K562 (cell line): ENCODE results near the gene SGPL1. TPM values are rescaled to one million over a fixed set of nuclear protein-coding genes. Genes with fewer than 3 reads are reported as not detected.

Experiments
- CCNT2 ChIP-seq: IDR thresholded peaks from 2 replicates; pipeline ENCODE4 v1.6.1; 2011; ENCODE audit warnings: borderline replicate concordance, low read depth, mild to moderate bottlenecking, moderate library complexity, mixed read lengths, low read length; ENCODE audit not compliant: insufficient read length; ENCODE audit errors: extremely low read depth
- CSDE1 ChIP-seq, 2 experiments: fragments of 450-650 bp; IDR thresholded peaks; 2 replicates each; pipeline ENCODE4 v1.6.1; 2016; ENCODE audit warnings: mild to moderate bottlenecking in 1 of 2
- DPF2 ChIP-seq: fragments of 450-650 bp; IDR thresholded peaks from 2 replicates; pipeline ENCODE4 v1.6.1; 2016
- GABPB2 ChIP-seq: fragments of 250-450 bp; sonication (Bioruptor Pico); conservative IDR thresholded peaks from 2 replicates; pipeline ENCODE4 v1.5.1; 2021; ENCODE audit warnings: mild to moderate bottlenecking
- HEY1 ChIP-seq: fragments of 250-450 bp; sonication (Bioruptor Pico); IDR thresholded peaks from 2 replicates; pipeline ENCODE4 v1.5.0; 2020; ENCODE audit warnings: mild to moderate bottlenecking, moderate library complexity, borderline replicate concordance
- HNRNPUL1 ChIP-seq: fragments of 200-400 bp; formaldehyde crosslinking; IDR thresholded peaks from 2 replicates; pipeline ENCODE4 v1.6.1; 2017; ENCODE audit warnings: low read length
- MIER1 ChIP-seq: fragments of 450-650 bp; IDR thresholded peaks from 2 replicates; pipeline ENCODE4 v1.6.1; 2016; ENCODE audit warnings: antibody characterized with exemption, mild to moderate bottlenecking, low read depth
- NBN ChIP-seq: fragments of 450-650 bp; IDR thresholded peaks from 2 replicates; pipeline ENCODE4 v1.6.1; 2016; ENCODE audit warnings: low read depth, mild to moderate bottlenecking
- NELFE ChIP-seq: IDR thresholded peaks from 2 replicates; pipeline ENCODE4 v1.6.1; 2011; ENCODE audit warnings: mild to moderate bottlenecking; ENCODE audit not compliant: insufficient read depth, insufficient read length
- NONO ChIP-seq, 2 experiments: fragments of 200-400 bp in 1 of 2; fragments of 450-650 bp in 1 of 2; formaldehyde crosslinking in 1 of 2; IDR thresholded peaks; 2 replicates each; pipeline ENCODE4 v1.6.1; 2017; ENCODE audit warnings: low read depth in 2 of 2, mild to moderate bottlenecking in 2 of 2, moderate library complexity in 2 of 2, low read length in 1 of 2
- OTX1 ChIP-seq: fragments of 450-650 bp; formaldehyde crosslinking; IDR thresholded peaks from 2 replicates; pipeline ENCODE4 v1.4.0; 2022; ENCODE audit warnings: mild to moderate bottlenecking
- RBM17 ChIP-seq: fragments of 200-400 bp; formaldehyde crosslinking; IDR thresholded peaks from 2 replicates; pipeline ENCODE4 v1.6.1; 2017; ENCODE audit warnings: low read depth, mild to moderate bottlenecking, low read length, borderline replicate concordance
- RFX5 ChIP-seq: IDR thresholded peaks from 2 replicates; pipeline ENCODE4 v1.6.1; 2011; ENCODE audit warnings: low read depth, mild to moderate bottlenecking, improper control_type of control experiment, low read length
- ZKSCAN3 ChIP-seq: fragments of 250-450 bp; sonication (Bioruptor Pico); IDR thresholded peaks from 2 replicates; pipeline ENCODE4 v1.4.0; 2020
- ZNF197 ChIP-seq: fragments of 200-800 bp; sonication (Bioruptor generic); IDR thresholded peaks from 2 replicates; pipeline ENCODE4 v1.6.1; 2016; ENCODE audit warnings: low read depth, missing genetic modification characterization, missing compliant biosample characterization
- ZNF41 ChIP-seq: fragments of 250-450 bp; sonication (Bioruptor Pico); conservative IDR thresholded peaks from 2 replicates; pipeline ENCODE4 v1.4.0; 2020; ENCODE audit warnings: mild to moderate bottlenecking
- ZNF589 ChIP-seq: fragments of 200-800 bp; sonication (Bioruptor generic); IDR thresholded peaks from 2 replicates; pipeline ENCODE4 v1.6.1; 2016; ENCODE audit warnings: low read depth, missing genetic modification characterization, missing compliant biosample characterization
- polyA plus RNA-seq, 8 experiments: library from polyadenylated mRNA; depleted of rRNA in 4 of 8; stranded (reverse) in 5 of 8; unstranded in 3 of 8; fragments of >200 nt; fragmentation: Nextera tagmentation in 2 of 8; fragmentation: Illumina TruSeq in 1 of 8; extraction: Ambion mirVana in 2 of 8; extraction: Trizol in 1 of 8; gene quantifications; 2 replicates each; pipeline versions ENCODE4 v1.2.1 to v1.2.3, GENCODE V29; 2011 to 2014; ENCODE audit warnings: inconsistent platforms in 1 of 8, missing spikeins in 1 of 8
- total RNA-seq, 7 experiments: library from RNA; depleted of rRNA in 6 of 7; stranded (reverse); fragments of >200 nt in 6 of 7; fragmentation: Illumina TruSeq in 2 of 7; extraction: Trizol in 2 of 7; gene quantifications; 2 replicates each; pipeline versions ENCODE4 v1.2.1 to v1.2.3, GENCODE V29; 2011 to 2021; ENCODE audit warnings: low replicate concordance in 1 of 7
- TF ChIP-seq, protein P1 (sequence below): fragments of 250-450 bp; sonication (Bioruptor Pico); IDR thresholded peaks from 2 replicates; pipeline ENCODE4 v1.5.0; 2021
- TF ChIP-seq, protein P2 (sequence below): fragments of 200-800 bp; sonication (Bioruptor generic); IDR thresholded peaks from 2 replicates; pipeline ENCODE4 v1.6.1; 2017; ENCODE audit warnings: missing genetic modification characterization, missing compliant biosample characterization
- TF ChIP-seq, protein P3 (sequence below): sonication (generic); formaldehyde crosslinking; IDR thresholded peaks from 2 replicates; pipeline ENCODE4 v1.8.0; 2022; ENCODE audit warnings: missing genetic modification reagents, mild to moderate bottlenecking, moderate library complexity, borderline replicate concordance
- TF ChIP-seq, protein P4 (sequence below): sonication (generic); formaldehyde crosslinking; IDR thresholded peaks from 2 replicates; pipeline ENCODE4 v1.8.1; 2023; ENCODE audit warnings: mild to moderate bottlenecking, missing genetic modification reagents
- TF ChIP-seq, protein P5 (sequence below): fragments of 250-450 bp; sonication (Bioruptor Pico); IDR thresholded peaks from 2 replicates; pipeline ENCODE4 v1.6.1; 2021; ENCODE audit warnings: mild to moderate bottlenecking

SGPL1 gene
- total and polyA plus RNA-seq, 9 of the 15 experiments (the other 6 are each of a cell fraction or from before 2014, with no cell fraction given), result 6.0 to 18.0 (median 8.7) TPM

DNA sequence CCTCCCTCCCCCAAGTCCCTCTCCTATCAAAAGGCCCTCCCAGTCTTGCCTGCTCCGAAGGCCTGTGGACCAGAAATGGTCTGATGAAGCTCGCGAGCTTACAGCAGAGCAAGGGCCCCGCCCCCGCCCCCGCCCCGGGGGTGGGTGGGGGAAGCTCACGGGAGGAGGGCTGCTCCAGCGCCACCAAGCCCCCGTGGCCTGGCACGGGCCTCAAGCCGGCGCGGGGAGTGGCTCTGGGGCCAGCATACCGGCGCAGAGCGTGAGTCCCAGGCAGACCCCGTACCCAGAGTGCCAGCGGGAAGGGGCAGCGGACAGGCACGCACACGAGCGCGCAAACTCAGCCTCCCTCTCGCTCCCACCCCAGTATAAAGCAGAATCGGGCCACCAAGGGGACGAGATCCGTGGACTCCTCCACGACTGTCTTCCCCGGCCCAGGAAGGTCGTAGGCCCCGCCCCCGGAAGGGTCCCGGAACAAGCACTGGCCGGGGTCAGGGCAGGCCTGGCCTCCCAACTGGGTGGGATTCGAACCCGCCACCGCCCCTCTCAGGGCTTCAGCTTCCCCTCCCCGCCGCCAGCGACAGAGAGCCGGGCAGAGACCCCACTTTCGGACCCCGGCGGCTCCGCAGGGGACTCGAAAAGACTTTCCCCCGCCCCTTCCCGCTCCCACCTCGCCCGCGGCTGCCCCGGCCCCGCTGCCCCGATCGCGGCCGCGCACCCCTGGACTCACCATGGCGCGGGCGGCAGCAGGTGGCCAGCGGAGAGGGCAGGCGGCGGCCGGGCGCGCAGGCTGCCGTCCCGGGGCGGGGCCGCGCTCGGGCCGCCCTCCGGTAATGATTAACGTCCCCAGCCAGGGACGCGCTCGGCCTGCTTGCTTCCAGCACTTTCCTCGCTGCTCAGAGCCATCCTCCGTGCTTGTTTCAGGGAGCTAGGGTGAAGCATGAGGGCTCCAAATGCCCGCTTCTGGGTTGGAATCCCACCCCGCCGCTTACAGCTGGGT, 72.4 kb downstream of the SGPL1 start, which contains the start of gene PCBD1 (continued):
- TF ChIP-seq RBM17, result no peak
- TF ChIP-seq GABPB2 (CRISPR knock-in tag), result no peak
- TF ChIP-seq, protein P1, sequence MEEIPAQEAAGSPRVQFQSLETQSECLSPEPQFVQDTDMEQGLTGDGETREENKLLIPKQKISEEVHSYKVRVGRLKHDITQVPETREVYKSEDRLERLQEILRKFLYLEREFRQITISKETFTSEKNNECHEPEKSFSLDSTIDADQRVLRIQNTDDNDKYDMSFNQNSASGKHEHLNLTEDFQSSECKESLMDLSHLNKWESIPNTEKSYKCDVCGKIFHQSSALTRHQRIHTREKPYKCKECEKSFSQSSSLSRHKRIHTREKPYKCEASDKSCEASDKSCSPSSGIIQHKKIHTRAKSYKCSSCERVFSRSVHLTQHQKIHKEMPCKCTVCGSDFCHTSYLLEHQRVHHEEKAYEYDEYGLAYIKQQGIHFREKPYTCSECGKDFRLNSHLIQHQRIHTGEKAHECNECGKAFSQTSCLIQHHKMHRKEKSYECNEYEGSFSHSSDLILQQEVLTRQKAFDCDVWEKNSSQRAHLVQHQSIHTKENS (CRISPR knock-in tag), result no peak
- TF ChIP-seq ZKSCAN3, result no peak
- no peak for TF ChIP-seq HEY1 (CRISPR knock-in tag)
- TF ChIP-seq NONO (IDR thresholded peaks at IDR 0.05; ENCODE audit: low read depth in 2 of 2, low read length in 1 of 2), result no peak; a peak in 1 of 4 replicates
- TF ChIP-seq CCNT2, result peak; percentile 56
- TF ChIP-seq ZNF589, result peak; percentile 71; the same call in 1 of the 2 replicates
- no peak for TF ChIP-seq ZNF197 (CRISPR knock-in tag)
- TF ChIP-seq, protein P2, sequence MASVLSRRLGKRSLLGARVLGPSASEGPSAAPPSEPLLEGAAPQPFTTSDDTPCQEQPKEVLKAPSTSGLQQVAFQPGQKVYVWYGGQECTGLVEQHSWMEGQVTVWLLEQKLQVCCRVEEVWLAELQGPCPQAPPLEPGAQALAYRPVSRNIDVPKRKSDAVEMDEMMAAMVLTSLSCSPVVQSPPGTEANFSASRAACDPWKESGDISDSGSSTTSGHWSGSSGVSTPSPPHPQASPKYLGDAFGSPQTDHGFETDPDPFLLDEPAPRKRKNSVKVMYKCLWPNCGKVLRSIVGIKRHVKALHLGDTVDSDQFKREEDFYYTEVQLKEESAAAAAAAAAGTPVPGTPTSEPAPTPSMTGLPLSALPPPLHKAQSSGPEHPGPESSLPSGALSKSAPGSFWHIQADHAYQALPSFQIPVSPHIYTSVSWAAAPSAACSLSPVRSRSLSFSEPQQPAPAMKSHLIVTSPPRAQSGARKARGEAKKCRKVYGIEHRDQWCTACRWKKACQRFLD (CRISPR knock-in tag), result no peak
- TF ChIP-seq RFX5, result no peak
- TF ChIP-seq, protein P3, sequence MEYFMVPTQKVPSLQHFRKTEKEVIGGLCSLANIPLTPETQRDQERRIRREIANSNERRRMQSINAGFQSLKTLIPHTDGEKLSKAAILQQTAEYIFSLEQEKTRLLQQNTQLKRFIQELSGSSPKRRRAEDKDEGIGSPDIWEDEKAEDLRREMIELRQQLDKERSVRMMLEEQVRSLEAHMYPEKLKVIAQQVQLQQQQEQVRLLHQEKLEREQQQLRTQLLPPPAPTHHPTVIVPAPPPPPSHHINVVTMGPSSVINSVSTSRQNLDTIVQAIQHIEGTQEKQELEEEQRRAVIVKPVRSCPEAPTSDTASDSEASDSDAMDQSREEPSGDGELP (CRISPR knock-in tag), result peak; percentile 27; the same call in 1 of the 2 replicates
- peak; percentile 42; the same call in 1 of the 2 replicates for TF ChIP-seq DPF2
- no peak for TF ChIP-seq NBN
- TF ChIP-seq CSDE1 (IDR thresholded peaks at IDR 0.05), result no peak
- no peak for TF ChIP-seq MIER1
- TF ChIP-seq, protein P4, sequence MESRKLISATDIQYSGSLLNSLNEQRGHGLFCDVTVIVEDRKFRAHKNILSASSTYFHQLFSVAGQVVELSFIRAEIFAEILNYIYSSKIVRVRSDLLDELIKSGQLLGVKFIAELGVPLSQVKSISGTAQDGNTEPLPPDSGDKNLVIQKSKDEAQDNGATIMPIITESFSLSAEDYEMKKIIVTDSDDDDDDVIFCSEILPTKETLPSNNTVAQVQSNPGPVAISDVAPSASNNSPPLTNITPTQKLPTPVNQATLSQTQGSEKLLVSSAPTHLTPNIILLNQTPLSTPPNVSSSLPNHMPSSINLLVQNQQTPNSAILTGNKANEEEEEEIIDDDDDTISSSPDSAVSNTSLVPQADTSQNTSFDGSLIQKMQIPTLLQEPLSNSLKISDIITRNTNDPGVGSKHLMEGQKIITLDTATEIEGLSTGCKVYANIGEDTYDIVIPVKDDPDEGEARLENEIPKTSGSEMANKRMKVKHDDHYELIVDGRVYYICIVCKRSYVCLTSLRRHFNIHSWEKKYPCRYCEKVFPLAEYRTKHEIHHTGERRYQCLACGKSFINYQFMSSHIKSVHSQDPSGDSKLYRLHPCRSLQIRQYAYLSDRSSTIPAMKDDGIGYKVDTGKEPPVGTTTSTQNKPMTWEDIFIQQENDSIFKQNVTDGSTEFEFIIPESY, result no peak
- TF ChIP-seq NELFE, result no peak
- no peak for TF ChIP-seq HNRNPUL1
- TF ChIP-seq, protein P5, sequence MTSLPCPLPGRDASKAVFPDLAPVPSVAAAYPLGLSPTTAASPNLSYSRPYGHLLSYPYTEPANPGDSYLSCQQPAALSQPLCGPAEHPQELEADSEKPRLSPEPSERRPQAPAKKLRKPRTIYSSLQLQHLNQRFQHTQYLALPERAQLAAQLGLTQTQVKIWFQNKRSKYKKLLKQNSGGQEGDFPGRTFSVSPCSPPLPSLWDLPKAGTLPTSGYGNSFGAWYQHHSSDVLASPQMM (CRISPR knock-in tag), result no peak
- no peak for TF ChIP-seq OTX1
- TF ChIP-seq ZNF41 (CRISPR knock-in tag), result no peak
